ENCODE measurements around the gene CCT2. TPM values are rescaled to one million over a fixed set of nuclear protein-coding genes. Genes with fewer than 3 reads are reported as not detected.
A peak's percentile ranks its signal among the peaks of the same experiment; 100 is the strongest.

The CCT2 gene
- total RNA-seq, 1 donor from 2014 or later = 297 TPM

DNA sequence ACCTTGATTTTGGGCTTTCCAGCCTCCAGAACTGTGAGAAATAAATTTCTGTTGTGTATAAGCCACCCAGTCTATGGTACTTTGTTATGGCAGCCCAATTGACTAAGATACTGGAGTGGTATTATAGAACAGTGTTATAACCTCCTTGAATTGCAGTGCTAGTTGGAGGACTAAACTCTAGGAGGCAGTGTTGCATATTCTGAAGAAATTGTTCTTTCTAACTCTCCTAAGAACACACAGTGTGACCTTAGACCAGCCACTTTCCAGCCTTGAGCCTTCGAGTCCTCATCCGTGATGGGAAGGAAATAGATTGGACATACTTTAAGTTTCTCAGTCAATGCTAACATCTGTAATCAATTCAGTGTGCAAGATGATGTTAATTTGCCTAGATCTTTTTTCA is 47.8 kb downstream of the CCT2 start:
- no peak for FAIRE-seq
- DNase-seq (ENCODE audit: low spot score in 2 of 2) = no peak

DNA sequence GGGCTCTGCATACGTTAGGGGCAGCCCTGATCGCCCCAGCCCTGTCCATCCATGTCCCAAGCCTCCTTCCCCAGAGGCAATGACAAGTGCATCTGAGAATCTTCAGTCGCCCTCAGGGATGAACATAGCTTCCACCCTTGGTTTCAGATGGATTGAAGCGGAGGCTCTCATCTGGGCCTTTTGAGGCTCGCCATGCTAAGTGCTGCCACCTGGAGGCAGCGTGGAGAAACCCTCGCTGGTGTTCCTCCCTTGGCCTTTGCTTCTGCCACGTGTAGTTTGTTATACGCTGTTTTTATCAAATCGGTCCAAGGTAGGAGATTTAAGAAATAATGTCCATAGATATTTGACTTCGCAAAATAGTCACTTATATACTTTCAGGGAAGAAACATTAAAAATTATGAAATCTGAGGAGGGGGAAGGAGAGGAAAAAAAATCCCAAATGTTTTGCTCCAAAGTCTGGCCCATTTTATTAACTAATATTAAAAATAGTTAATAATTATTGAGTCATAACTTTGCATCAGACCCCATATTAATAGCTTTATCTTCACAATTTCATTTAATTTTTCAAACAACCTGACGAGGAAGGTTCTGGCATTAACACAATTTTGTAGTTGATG is 54.2 kb downstream of the CCT2 start:
- FAIRE-seq (no peak), DNase-seq (ENCODE audit: low spot score in 2 of 2) (peak; percentile 14 to 54)

DNA sequence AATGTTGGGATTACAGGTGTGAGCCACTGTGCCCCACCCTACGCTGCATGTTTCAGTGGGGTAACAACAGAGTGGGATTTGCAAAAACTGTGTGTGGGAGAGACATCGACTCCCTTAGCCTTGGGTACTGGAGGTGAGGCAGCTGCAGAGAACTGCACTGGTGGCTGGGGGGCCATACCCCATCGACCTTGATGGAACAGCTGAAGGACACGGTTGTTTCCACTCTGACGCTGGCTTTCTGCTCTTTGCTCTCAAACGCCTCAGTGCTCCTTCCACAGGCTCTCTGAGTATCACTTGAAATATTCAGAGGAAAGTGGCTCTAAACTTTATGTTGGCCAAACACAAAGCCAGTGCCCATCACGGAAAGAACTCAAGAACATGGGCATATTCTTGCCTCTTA is 56.3 kb downstream of the CCT2 start:
- FAIRE-seq = no peak

DNA sequence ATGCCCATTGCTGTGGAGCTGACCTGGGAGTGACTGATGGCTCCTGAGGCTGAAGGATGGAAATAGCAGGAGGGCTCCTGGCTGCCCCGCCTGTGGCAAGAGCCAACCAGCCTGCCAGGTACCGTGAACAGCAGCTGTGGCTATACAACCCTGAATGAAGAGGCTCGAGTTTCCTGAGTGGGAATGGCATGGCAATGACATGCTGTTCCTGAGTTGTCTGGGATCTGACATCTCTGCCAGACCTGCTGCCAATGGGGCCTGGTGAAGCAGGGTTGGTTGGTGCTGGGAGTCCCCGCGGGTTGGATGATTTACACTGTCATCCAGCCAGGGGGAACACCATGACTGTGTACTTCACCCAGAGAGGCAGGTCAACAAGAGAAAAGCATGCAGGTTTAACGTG is 57.3 kb downstream of the CCT2 start:
- FAIRE-seq (no peak), DNase-seq (ENCODE audit: low spot score in 2 of 2) (no peak)

More for the DNA sequence above, 56.3 kb downstream of the CCT2 start:
- no peak for DNase-seq (ENCODE audit: low spot score in 2 of 2)

DNA sequence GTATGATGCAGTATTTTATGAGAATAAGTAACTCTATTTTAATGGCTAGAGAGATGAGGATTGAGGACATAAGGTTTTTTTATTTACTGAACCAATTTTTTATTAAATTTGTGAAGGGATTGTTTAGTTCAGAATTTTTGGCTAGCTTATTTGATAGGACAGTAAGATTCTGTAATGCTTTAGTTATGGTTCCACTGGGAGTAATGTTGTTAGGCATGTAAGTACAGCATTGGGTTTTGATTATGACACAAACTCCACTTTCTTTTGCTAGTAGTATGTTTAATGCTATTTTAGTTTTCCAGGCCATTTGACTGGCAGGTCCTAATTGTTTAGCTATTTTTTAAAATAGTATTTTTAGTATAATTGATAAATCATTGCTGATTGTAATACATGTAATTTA is 59.3 kb downstream of the CCT2 start:
- DNase-seq (ENCODE audit: low spot score in 2 of 2) (no peak), FAIRE-seq (no peak)

DNA sequence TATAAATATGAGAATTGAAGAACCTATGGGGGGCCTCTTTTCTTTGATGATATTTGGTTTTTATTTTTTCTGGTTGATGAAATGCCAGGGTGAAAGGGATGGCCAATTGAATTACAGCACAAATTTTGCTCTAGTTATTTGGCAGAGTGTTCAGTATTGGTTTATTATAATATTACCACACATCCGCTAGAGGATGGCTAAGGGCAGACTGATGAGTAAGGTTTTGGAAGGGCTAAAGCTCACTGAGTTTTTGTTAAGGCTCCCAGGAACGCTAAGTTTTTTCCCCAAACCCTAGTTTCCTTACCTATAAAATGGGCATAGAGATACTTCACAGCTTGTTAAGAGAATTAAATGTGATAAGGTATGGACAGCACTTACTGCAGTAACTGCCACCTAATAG is 59.8 kb downstream of the CCT2 start:
- no peak for FAIRE-seq
- DNase-seq (ENCODE audit: low spot score in 2 of 2) = no peak

DNA sequence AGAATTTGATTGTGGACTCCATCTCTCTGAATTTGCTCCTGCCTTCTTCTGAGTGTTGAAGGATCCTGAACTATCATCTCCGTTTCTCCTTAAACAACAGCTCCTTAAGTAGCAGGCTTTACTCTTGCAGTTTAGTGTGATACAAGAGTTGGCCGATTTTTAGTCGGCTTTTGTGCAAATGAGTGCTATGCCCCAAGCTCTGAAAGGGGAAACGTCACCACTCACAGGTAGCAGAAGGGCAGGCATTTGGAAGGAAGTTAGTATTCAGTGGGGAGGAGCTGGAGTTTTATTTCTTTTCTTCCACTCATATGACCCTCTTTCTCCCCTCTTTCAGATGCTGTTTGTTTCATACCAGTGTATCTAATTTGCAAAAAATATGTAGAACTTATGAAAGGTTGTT is 61.9 kb downstream of the CCT2 start:
- DNase-seq (ENCODE audit: low spot score in 2 of 2) = no peak
- no peak for FAIRE-seq

DNA sequence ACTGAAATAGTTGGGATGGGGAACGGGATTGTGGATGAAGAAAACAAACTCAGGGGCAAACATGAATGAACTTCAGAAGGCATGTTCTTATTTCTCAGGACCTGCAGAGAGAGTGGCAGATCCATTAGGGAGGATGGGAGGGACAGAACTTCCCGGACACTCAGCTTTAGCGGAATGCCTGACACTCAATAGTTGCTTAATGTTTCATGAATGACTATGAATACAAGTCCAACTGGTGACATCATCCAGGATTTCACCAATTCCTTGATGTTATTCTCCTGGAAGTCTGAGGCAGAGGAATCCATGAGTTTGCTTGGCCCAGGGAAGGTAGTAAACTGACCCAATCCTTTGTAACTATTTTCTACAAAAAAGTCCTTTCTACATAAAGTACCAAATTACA is 63.2 kb downstream of the CCT2 start:
- DNase-seq (ENCODE audit: low spot score in 2 of 2) (no peak), FAIRE-seq (no peak)

DNA sequence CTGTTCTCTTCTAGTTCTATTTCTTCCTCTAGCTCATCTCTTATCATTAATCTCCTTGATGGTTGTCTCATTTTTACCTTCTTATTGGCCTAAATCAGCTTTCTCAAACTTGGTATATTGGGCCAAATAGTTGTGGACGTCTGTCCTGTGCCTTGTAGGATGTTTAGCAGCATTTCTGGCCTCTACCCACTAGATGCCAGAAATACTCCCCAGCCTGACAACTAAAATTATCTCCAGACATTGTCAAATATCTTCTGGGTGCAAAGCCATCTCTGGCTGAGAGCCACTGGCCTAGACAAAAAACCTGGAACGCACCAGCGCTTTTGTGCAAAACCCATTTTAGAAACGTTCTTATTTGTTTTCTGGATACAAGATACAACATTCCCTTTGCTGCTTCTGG is 64.3 kb downstream of the CCT2 start:
- DNase-seq (ENCODE audit: low spot score in 2 of 2) = no peak
- no peak for FAIRE-seq

Small RNA genes lying within 50 kb of the gene (small RNA-seq; reads per million reads assigned to genes)
- gene MIR3913-1 = 0.59 reads per million, percentile 46 among the genes with 10 or more reads in this experiment

Other genes with a start within 250 kb of the CCT2 start
- gene LYZ, start 237.1 kb upstream of the CCT2 start, total RNA-seq = 4.9 TPM
- gene YEATS4, start 225.7 kb upstream of the CCT2 start, total RNA-seq = 46.5 TPM
- 55.4 TPM for gene FRS2, start 115.1 kb upstream of the CCT2 start, total RNA-seq
- not detected for gene LRRC10, start 25.4 kb downstream of the CCT2 start, total RNA-seq
- gene BEST3, start 113.8 kb downstream of the CCT2 start, total RNA-seq = 1.6 TPM
- gene RAB3IP, start 153.4 kb downstream of the CCT2 start, total RNA-seq = 25.7 TPM
- 0.82 TPM for gene MYRFL, start 239.8 kb downstream of the CCT2 start, total RNA-seq

All from frontal cortex (tissue), 4 donors.